H1 (cell line): ENCODE data around the gene TMEM115. TPM values are rescaled to one million over a fixed set of nuclear protein-coding genes. Genes with fewer than 3 reads are reported as not detected.

Source experiments
- CTCF ChIA-PET: fragments of 300-600 bp; sonication (Branson Sonifier 250); formaldehyde crosslinking; loops from one replicate; lab custom pipeline; 2021; ENCODE audit not compliant: partially characterized antibody; lab: Charles Lee
- POLR2A ChIA-PET: fragments of 300-600 bp; sonication (Branson Sonifier 250); formaldehyde crosslinking; loops from one replicate; lab custom pipeline; 2021; ENCODE audit warnings: inconsistent platforms; ENCODE audit not compliant: partially characterized antibody; lab: Charles Lee
- DNase-seq, 2 experiments: peaks; one replicate each; pipeline versions ENCODE4 v3.0.0 to v3.0.0-alpha.2; 2010 to 2022; ENCODE audit warnings: low spot score in 2 of 2, low read depth in 1 of 2, mixed read lengths in 1 of 2
- FAIRE-seq: peaks from 2 replicates; lab custom pipeline; 2011; peaks lifted over from hg19 to GRCh38; lab: Jason Lieb, UNC
- H2AFZ ChIP-seq: 2 replicates; pipeline ENCODE4 v1.8.1; 2012; ENCODE audit warnings: low read length, inconsistent platforms
- H2AK5ac ChIP-seq: 2 replicates; pipeline ENCODE4 v1.6.1; 2013; ENCODE audit warnings: low read depth, low read length
- H2BK120ac ChIP-seq: replicated peaks from 2 replicates; pipeline ENCODE3; 2013; ENCODE audit warnings: low read depth, low read length, inconsistent platforms
- H2BK12ac ChIP-seq: 2 replicates; pipeline ENCODE4 v1.6.1; 2013; ENCODE audit warnings: low read depth, low read length
- H2BK15ac ChIP-seq: 2 replicates; pipeline ENCODE4 v1.6.1; 2013; ENCODE audit warnings: low read length
- H2BK20ac ChIP-seq: 2 replicates; pipeline ENCODE4 v1.6.1; 2013; ENCODE audit warnings: low read length
- H2BK5ac ChIP-seq: 2 replicates; pipeline ENCODE4 v1.6.1; 2013; ENCODE audit warnings: low read depth, low read length
- H3K14ac ChIP-seq: 2 replicates; pipeline ENCODE4 v1.6.1; 2013; ENCODE audit warnings: inconsistent platforms; ENCODE audit not compliant: insufficient read length
- H3K18ac ChIP-seq: 2 replicates; pipeline ENCODE4 v1.6.1; 2013; ENCODE audit warnings: low read length; ENCODE audit errors: extremely low read depth
- H3K23ac ChIP-seq: 2 replicates; pipeline ENCODE4 v1.6.1; 2013; ENCODE audit warnings: inconsistent platforms; ENCODE audit not compliant: insufficient read length
- H3K23me2 ChIP-seq: 2 replicates; pipeline ENCODE4 v1.6.1; 2013; ENCODE audit warnings: low read depth, low read length
- H3K27ac ChIP-seq: 2 replicates; pipeline ENCODE4 v1.6.1; 2011; ENCODE audit warnings: low read depth, low read length, inconsistent platforms
- H3K27me3 ChIP-seq, 4 experiments: replicated peaks in 1 of 4; 1 replicate in 1 of 4; 2 replicates in 3 of 4; pipeline versions ENCODE4 v1.6.1 to v1.8.1; 2011 to 2013; ENCODE audit warnings: low read length in 3 of 4, mild to moderate bottlenecking in 3 of 4, inconsistent platforms in 2 of 4, mixed read lengths in 2 of 4, moderate library complexity in 1 of 4; ENCODE audit not compliant: control insufficient read depth in 3 of 4, insufficient read depth in 3 of 4; ENCODE audit errors: extremely low read depth in 1 of 4
- H3K36me3 ChIP-seq, 4 experiments: 2 replicates each; pipeline versions ENCODE4 v1.6.1 to v1.8.1; 2011 to 2013; ENCODE audit warnings: mild to moderate bottlenecking in 4 of 4, low read length in 3 of 4, moderate library complexity in 2 of 4, control low read depth in 1 of 4, inconsistent platforms in 1 of 4; ENCODE audit not compliant: insufficient read depth in 4 of 4, control insufficient read depth in 2 of 4
- H3K4ac ChIP-seq: replicated peaks from 2 replicates; pipeline ENCODE3; 2013; ENCODE audit warnings: low read length, low read depth, mixed read lengths, inconsistent platforms; ENCODE audit not compliant: insufficient read length
- H3K4me1 ChIP-seq, 4 experiments: replicated peaks in 1 of 4; 1 replicate in 1 of 4; 2 replicates in 3 of 4; pipeline versions ENCODE4 v1.6.1 to v1.8.1; 2011 to 2013; ENCODE audit warnings: low read length in 3 of 4, inconsistent platforms in 2 of 4, mixed read lengths in 1 of 4; ENCODE audit not compliant: insufficient read depth in 4 of 4, control insufficient read depth in 3 of 4
- H3K4me2 ChIP-seq, 2 experiments: 2 replicates each; pipeline versions ENCODE4 v1.6.1 to v1.8.1; 2011 to 2013; ENCODE audit warnings: low read depth in 2 of 2, low read length in 2 of 2, control low read depth in 1 of 2, inconsistent platforms in 1 of 2, mild to moderate bottlenecking in 1 of 2; ENCODE audit not compliant: insufficient read depth in 1 of 2
- H3K4me3 ChIP-seq, 4 experiments: fragments of 200-600, 300-600 bp in 1 of 4; sonication (generic), shearing (Covaris generic), sonication (Bioruptor Twin) in 1 of 4; 2 replicates each; pipeline versions ENCODE4 v1.5.1 to v1.8.1; 2011 to 2016; ENCODE audit warnings: low read length in 4 of 4, low read depth in 3 of 4, control low read depth in 2 of 4, inconsistent platforms in 2 of 4, mild to moderate bottlenecking in 2 of 4, mixed read lengths in 1 of 4, moderate library complexity in 1 of 4; ENCODE audit not compliant: insufficient read depth in 2 of 4; ENCODE audit errors: extremely low read depth in 1 of 4
- H3K56ac ChIP-seq: replicated peaks from 2 replicates; pipeline ENCODE3; 2013; ENCODE audit warnings: low read depth, mild to moderate bottlenecking, mixed read lengths, low read length, inconsistent platforms; ENCODE audit not compliant: insufficient read length
- H3K79me1 ChIP-seq: 2 replicates; pipeline ENCODE4 v1.6.1; 2013; ENCODE audit warnings: low read depth, low read length, control low read depth
- H3K79me2 ChIP-seq, 2 experiments: 2 replicates each; pipeline versions ENCODE4 v1.6.1 to v1.8.1; 2012 to 2013; ENCODE audit warnings: low read length in 2 of 2, mild to moderate bottlenecking in 2 of 2, inconsistent platforms in 1 of 2; ENCODE audit not compliant: insufficient read depth in 2 of 2, control insufficient read depth in 1 of 2
- H3K9ac ChIP-seq, 4 experiments: replicated peaks in 1 of 4; 1 replicate in 1 of 4; 2 replicates in 3 of 4; pipeline versions ENCODE4 v1.6.1 to v1.8.1; 2011 to 2013; ENCODE audit warnings: low read depth in 3 of 4, low read length in 3 of 4, control low read depth in 2 of 4, mild to moderate bottlenecking in 2 of 4, moderate library complexity in 2 of 4, inconsistent platforms in 1 of 4; ENCODE audit errors: extremely low read depth in 1 of 4
- H3K9me3 ChIP-seq, 2 experiments: 2 replicates each; pipeline versions ENCODE4 v1.6.1 to v1.8.1; 2012 to 2013; ENCODE audit warnings: mild to moderate bottlenecking in 2 of 2, moderate library complexity in 2 of 2, control low read depth in 1 of 2, inconsistent platforms in 1 of 2, low read depth in 1 of 2, low read length in 1 of 2, mixed read lengths in 1 of 2; ENCODE audit not compliant: insufficient read depth in 2 of 2
- H4K20me1 ChIP-seq, 2 experiments: replicated peaks in 1 of 2; 2 replicates each; pipeline versions ENCODE3 to v1.8.1; 2011 to 2013; ENCODE audit warnings: inconsistent platforms in 2 of 2, low read length in 2 of 2, mild to moderate bottlenecking in 1 of 2; ENCODE audit not compliant: insufficient read depth in 2 of 2, control insufficient read depth in 1 of 2
- H4K5ac ChIP-seq: 2 replicates; pipeline ENCODE4 v1.6.1; 2013; ENCODE audit warnings: low read length, low read depth, mixed read lengths, inconsistent platforms; ENCODE audit not compliant: insufficient read length
- H4K8ac ChIP-seq: 2 replicates; pipeline ENCODE4 v1.8.0; 2013; ENCODE audit warnings: mild to moderate bottlenecking, moderate library complexity, low read length, inconsistent platforms; ENCODE audit not compliant: insufficient read depth; ENCODE audit errors: extremely low read depth
- H4K91ac ChIP-seq: replicated peaks from 2 replicates; pipeline ENCODE3; 2013; ENCODE audit warnings: low read length, mixed read lengths, inconsistent platforms; ENCODE audit not compliant: insufficient read length
- ASH2L ChIP-seq: fragments of 200-600, 300-600 bp; sonication (generic); IDR thresholded peaks from one replicate; pipeline ENCODE4 v1.7.1; 2017; ENCODE audit warnings: low read length
- BACH1 ChIP-seq: IDR thresholded peaks from 2 replicates; pipeline ENCODE4 v1.6.1; 2012; ENCODE audit warnings: low read length, improper control_type of control experiment
- WGBS, 2 experiments: shearing (Covaris generic) in 1 of 2; methylation state at CpG; one replicate each; pipeline versions ENCODE4 v1.1.6 to v1.1.7; 2013 to 2015; ENCODE audit warnings: low lambda C conversion rate in 2 of 2, mixed read lengths in 2 of 2, inconsistent platforms in 1 of 2, low coverage in 1 of 2, missing lambda C conversion rate in 1 of 2; ENCODE audit not compliant: insufficient replicate concordance in 2 of 2, insufficient coverage in 1 of 2, insufficient read length in 1 of 2; ENCODE audit errors: extremely low coverage in 1 of 2, missing lambda C conversion rate in 1 of 2; 5-methylcytosine and 5-hydroxymethylcytosine counted together
- polyA plus RNA-seq, 7 experiments: library from polyadenylated mRNA; depleted of rRNA in 3 of 7; stranded (reverse) in 5 of 7; unstranded in 2 of 7; fragments of >200 nt in 5 of 7; fragments of 200-250 nt in 2 of 7; gene quantifications; 1 replicate in 5 of 7; 2 replicates in 1 of 7; 4 replicates in 1 of 7; pipeline versions ENCODE4 v1.2.1 to v1.2.3, GENCODE V29; 2011 to 2013; ENCODE audit warnings: missing spikeins in 2 of 7, mixed read lengths in 2 of 7
- total RNA-seq: library from RNA; stranded (reverse); fragmentation: NEBNext Ultra II Directional; extraction: Animal tissue kit (Norgen Biotek cat#: 25700); gene quantifications from 2 replicates; pipeline ENCODE4 v1.2.1, GENCODE V29; 2021

TMEM115 gene
- total and polyA plus RNA-seq, 2 of the 8 experiments (the other 6 are each of a cell fraction or from before 2014, with no cell fraction given), result 25.4 to 32.4 TPM

DNA sequence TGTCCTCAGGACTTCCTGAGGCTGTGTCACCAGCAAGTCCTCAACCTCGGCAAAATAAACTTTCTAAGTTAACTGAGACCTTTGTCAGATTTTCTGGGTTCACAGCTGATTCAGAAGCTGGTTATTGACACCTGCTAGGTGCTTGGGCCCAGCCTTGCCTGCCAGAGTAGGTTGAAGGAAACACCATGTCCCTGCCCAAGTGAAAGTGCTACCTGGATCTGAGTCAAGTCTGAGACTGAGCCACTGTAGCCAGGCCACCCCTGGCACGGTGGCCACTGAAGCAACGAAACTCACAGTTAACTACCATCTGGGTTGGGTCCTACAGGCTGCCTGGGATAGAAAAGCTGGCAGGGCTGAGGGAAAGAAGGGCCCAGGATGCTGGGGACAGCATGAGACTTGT, 45.0 kb downstream of the TMEM115 start:
- H3K4me3 ChIP-seq, result no peak overlapping the region
- no peaks in the 10 kb centered on the region for H3K23me2 ChIP-seq
- H3K79me1 ChIP-seq, result peaks cover 9% of the 10 kb centered on the region
- no peak overlapping the region for H4K5ac ChIP-seq
- H2BK12ac ChIP-seq, result no peak overlapping the region
- no peak overlapping the region for H4K91ac ChIP-seq
- H2AK5ac ChIP-seq, result no peak overlapping the region
- no peak for FAIRE-seq
- peaks cover 16 to 26% of the 10 kb centered on the region in 2 experiments for H4K20me1 ChIP-seq
- CTCF ChIA-PET, result interaction anchor here (0.6 to 1.8 kb wide), 5 partner anchors 9 to 657 kb away, joined by 3 to 12 read pairs (median 4); partner anchors contain the start of genes HYAL3, LSMEM2 and NAA80
- H2BK15ac ChIP-seq, result no peak overlapping the region
- POLR2A ChIA-PET, result interaction anchor here (1.1 to 12.6 kb wide), 4 partner anchors 12 to 36 kb away, joined by 3 to 149 read pairs (median 6); partner anchors contain the start of genes CYB561D2, HYAL1, HYAL3 and NAA80
- H3K18ac ChIP-seq, result no peak overlapping the region
- WGBS, 2 experiments, result 92% methylated on average over 3 of the region's 3 CpGs; no CpG with 5 or more reads in 1 of the 2 experiments
- H3K79me2 ChIP-seq, result peaks cover 0 to 10% of the 10 kb centered on the region in 2 experiments; a peak in 2 of 4 replicates
- no peak overlapping the region for H3K14ac ChIP-seq
- no peak overlapping the region for H3K4me2 ChIP-seq
- H2AFZ ChIP-seq, result no peak overlapping the region
- H2BK20ac ChIP-seq, result no peak overlapping the region
- H3K27ac ChIP-seq, result no peak overlapping the region
- H3K56ac ChIP-seq, result no peak overlapping the region
- no peak overlapping the region for H2BK120ac ChIP-seq
- peaks cover 7 to 13% of the 10 kb centered on the region in 2 experiments; a peak in 2 of 4 replicates for H3K9me3 ChIP-seq
- H2BK5ac ChIP-seq, result no peak overlapping the region
- H3K9ac ChIP-seq, result no peak overlapping the region
- H3K23ac ChIP-seq, result no peak overlapping the region
- H3K36me3 ChIP-seq, result peaks cover 9 to 27% (median 21%) of the 10 kb centered on the region in 4 experiments
- no peaks in the 10 kb centered on the region for H3K27me3 ChIP-seq
- H3K4ac ChIP-seq, result no peak overlapping the region
- TF ChIP-seq ASH2L, result no peak
- no peak for TF ChIP-seq BACH1
- H4K8ac ChIP-seq, result no peak overlapping the region
- DNase-seq, result no peak
- peaks cover 0 to 3% (median 1%) of the 10 kb centered on the region in 4 experiments; a peak in 1 of 7 replicates for H3K4me1 ChIP-seq
